BE2C (cell line): ENCODE results near the gene GALK2.

Source experiments
- DNase-seq: peaks from one replicate; pipeline ENCODE4 v3.0.0-alpha.2; 2020
- H3K27me3 ChIP-seq: fragments of 250-450 bp; sonication (Bioruptor Pico); 2 replicates; pipeline ENCODE4 v1.5.1; 2020; ENCODE audit warnings: mild to moderate bottlenecking
- H3K36me3 ChIP-seq: fragments of 250-450 bp; sonication (Bioruptor Pico); 2 replicates; pipeline ENCODE4 v1.5.1; 2020; ENCODE audit warnings: mild to moderate bottlenecking
- H3K4me1 ChIP-seq: fragments of 250-450 bp; sonication (Bioruptor Pico); 2 replicates; pipeline ENCODE4 v1.5.1; 2020
- H3K4me3 ChIP-seq: 2 replicates; pipeline ENCODE4 v1.5.1; 2011; ENCODE audit warnings: low read depth, low read length
- H3K9me3 ChIP-seq: fragments of 250-450 bp; sonication (Bioruptor Pico); 2 replicates; pipeline ENCODE4 v1.5.1; 2020
- CTCF ChIP-seq: IDR thresholded peaks from 2 replicates; pipeline ENCODE4 v1.5.1; 2012; ENCODE audit warnings: mild to moderate bottlenecking, low read depth, low read length

Gene GALK2

GRCh38 chr15:49185473-49185872, 15.4 kb downstream of the GALK2 start:
- Histone ChIP-seq H3K36me3 (no peaks in the 10 kb centered on the region), H3K4me3 (no peak overlapping the region), H3K4me1 (no peaks in the 10 kb centered on the region; the same call in 1 of the 2 replicates), H3K27me3 (no peaks in the 10 kb centered on the region), H3K9me3 (no peaks in the 10 kb centered on the region)
- no peak for TF ChIP-seq CTCF
- no peak for DNase-seq

GRCh38 chr15:49187549-49188245, 17.6 kb downstream of the GALK2 start:
- H3K9me3 ChIP-seq = no peaks in the 10 kb centered on the region
- no peak overlapping the region for H3K4me3 ChIP-seq
- no peaks in the 10 kb centered on the region for H3K27me3 ChIP-seq
- no peak for DNase-seq
- no peaks in the 10 kb centered on the region; the same call in 1 of the 2 replicates for H3K4me1 ChIP-seq
- no peak for TF ChIP-seq CTCF
- H3K36me3 ChIP-seq = no peaks in the 10 kb centered on the region

GRCh38 chr15:49188933-49189332, 18.9 kb downstream of the GALK2 start:
- no peak for DNase-seq
- H3K4me1 ChIP-seq = no peaks in the 10 kb centered on the region; the same call in 1 of the 2 replicates
- TF ChIP-seq CTCF = no peak
- H3K9me3 ChIP-seq = no peaks in the 10 kb centered on the region
- H3K4me3 ChIP-seq = no peak overlapping the region
- H3K27me3 ChIP-seq = no peaks in the 10 kb centered on the region
- H3K36me3 ChIP-seq = no peaks in the 10 kb centered on the region

GRCh38 chr15:49189631-49190030, 19.6 kb downstream of the GALK2 start:
- Histone ChIP-seq H3K4me3 (no peak overlapping the region), H3K27me3 (no peaks in the 10 kb centered on the region), H3K4me1 (no peaks in the 10 kb centered on the region; the same call in 1 of the 2 replicates), H3K36me3 (no peaks in the 10 kb centered on the region), H3K9me3 (no peaks in the 10 kb centered on the region)
- no peak for DNase-seq
- TF ChIP-seq CTCF = no peak

- TF ChIP-seq CTCF = no peak
- H3K36me3 ChIP-seq = no peaks in the 10 kb centered on the region
- no peaks in the 10 kb centered on the region for H3K27me3 ChIP-seq
- DNase-seq = no peak
- H3K4me3 ChIP-seq = no peak overlapping the region
- no peaks in the 10 kb centered on the region; the same call in 1 of the 2 replicates for H3K4me1 ChIP-seq
- no peaks in the 10 kb centered on the region for H3K9me3 ChIP-seq
These were observed 20.5 kb downstream of the GALK2 start for GRCh38 chr15:49190586-49190985.

GRCh38 chr15:49191892-49192291, 21.8 kb downstream of the GALK2 start:
- no peak for TF ChIP-seq CTCF
- no peaks in the 10 kb centered on the region; the same call in 1 of the 2 replicates for H3K4me1 ChIP-seq
- H3K9me3 ChIP-seq = no peaks in the 10 kb centered on the region
- H3K36me3 ChIP-seq = no peaks in the 10 kb centered on the region
- no peak overlapping the region for H3K4me3 ChIP-seq
- H3K27me3 ChIP-seq = no peaks in the 10 kb centered on the region; the same call in 1 of the 2 replicates
- DNase-seq = no peak
